Large intestine (tissue), 3 donors: ENCODE data around the gene MTA3. TPM values are rescaled to one million over a fixed set of nuclear protein-coding genes. Genes with fewer than 3 reads are reported as not detected.

Experiments
- DNase-seq, 2 donors: peaks; one replicate each; pipeline versions ENCODE4 v3.0.0 to v3.0.0-alpha.2; 2013
- H3K27ac ChIP-seq: one replicate; pipeline ENCODE4 v1.5.1; 2013; ENCODE audit warnings: low read length
- H3K27me3 ChIP-seq: 2 replicates; pipeline ENCODE4 v1.6.1; 2013; ENCODE audit warnings: low read length; ENCODE audit not compliant: control insufficient read depth, insufficient read depth
- H3K36me3 ChIP-seq: 2 replicates; pipeline ENCODE4 v1.6.1; 2013; ENCODE audit warnings: low read length; ENCODE audit not compliant: control insufficient read depth, insufficient read depth
- H3K4me1 ChIP-seq: one replicate; pipeline ENCODE4 v1.6.1; 2013; ENCODE audit warnings: low read length; ENCODE audit not compliant: control insufficient read depth, insufficient read depth
- H3K4me3 ChIP-seq: one replicate; pipeline ENCODE4 v1.5.1; 2013; ENCODE audit warnings: low read length
- H3K9me3 ChIP-seq: one replicate; pipeline ENCODE4 v1.6.1; 2013; ENCODE audit warnings: mild to moderate bottlenecking, low read depth, low read length, moderate library complexity; ENCODE audit not compliant: control insufficient read depth
- WGBS: methylation state at CpG from one replicate; pipeline ENCODE4 v1.1.5; 2013; ENCODE audit warnings: low lambda C conversion rate; ENCODE audit not compliant: insufficient coverage; 5-methylcytosine and 5-hydroxymethylcytosine counted together
- polyA plus RNA-seq: library from polyadenylated mRNA; unstranded; fragments of 120-200 nt; gene quantifications from one replicate; pipeline ENCODE4 v1.2.1, GENCODE V29; 2013

Gene MTA3
- polyA plus RNA-seq, 1 donor, result 34.0 TPM

- DNase-seq, result no peak
- WGBS, result no CpG with 5 or more reads among the region's 6 CpGs
- no peaks in the 10 kb centered on the region for H3K4me1 ChIP-seq
- peaks cover 17% of the 10 kb centered on the region for H3K36me3 ChIP-seq
- no peaks in the 10 kb centered on the region for H3K9me3 ChIP-seq
- no peak overlapping the region for H3K27ac ChIP-seq
- H3K27me3 ChIP-seq, result no peaks in the 10 kb centered on the region
- no peak overlapping the region for H3K4me3 ChIP-seq
Observed at GRCh38 chr2:42756966-42757513, 188.6 kb downstream of the MTA3 start.

- Histone ChIP-seq H3K9me3 (no peaks in the 10 kb centered on the region), H3K27ac (no peak overlapping the region), H3K4me3 (no peak overlapping the region), H3K36me3 (peaks cover 15% of the 10 kb centered on the region), H3K4me1 (no peaks in the 10 kb centered on the region), H3K27me3 (no peaks in the 10 kb centered on the region)
- 0% methylated on average over 1 of the region's 4 CpGs for WGBS
- no peak for DNase-seq
Observed at GRCh38 chr2:42757981-42758740, 189.7 kb downstream of the MTA3 start.

GRCh38 chr2:42758751-42759150 is 190.3 kb downstream of the MTA3 start:
- H3K27ac ChIP-seq, result no peak overlapping the region
- WGBS, result 100% methylated on average over 1 of the region's 1 CpG

GRCh38 chr2:42761554-42761953 is 193.1 kb downstream of the MTA3 start:
- no CpG with 5 or more reads among the region's 9 CpGs for WGBS
- DNase-seq, result no peak
- Histone ChIP-seq H3K36me3 (peaks cover 2% of the 10 kb centered on the region), H3K4me1 (no peaks in the 10 kb centered on the region), H3K27me3 (no peaks in the 10 kb centered on the region), H3K27ac (no peak overlapping the region), H3K4me3 (no peak overlapping the region), H3K9me3 (no peaks in the 10 kb centered on the region)

More at GRCh38 chr2:42758751-42759150, 190.3 kb downstream of the MTA3 start:
- Histone ChIP-seq H3K4me3 (no peak overlapping the region), H3K36me3 (peaks cover 10% of the 10 kb centered on the region), H3K9me3 (no peaks in the 10 kb centered on the region), H3K4me1 (no peaks in the 10 kb centered on the region), H3K27me3 (no peaks in the 10 kb centered on the region)
- no peak for DNase-seq

GRCh38 chr2:42762155-42762554 is 193.7 kb downstream of the MTA3 start:
- WGBS, result 83% methylated on average over 1 of the region's 5 CpGs
- H3K36me3 ChIP-seq, result peaks cover 2% of the 10 kb centered on the region
- DNase-seq, result no peak

GRCh38 chr2:42762823-42763804 is 194.7 kb downstream of the MTA3 start:
- H3K9me3 ChIP-seq, result no peaks in the 10 kb centered on the region
- 100% methylated on average over 1 of the region's 45 CpGs for WGBS
- H3K27me3 ChIP-seq, result no peaks in the 10 kb centered on the region
- peaks cover 2% of the 10 kb centered on the region for H3K36me3 ChIP-seq
- no peak overlapping the region for H3K4me3 ChIP-seq
- no peaks in the 10 kb centered on the region for H3K4me1 ChIP-seq
- no peak overlapping the region for H3K27ac ChIP-seq
- no peak for DNase-seq

More at GRCh38 chr2:42762155-42762554, 193.7 kb downstream of the MTA3 start:
- H3K27ac ChIP-seq, result no peak overlapping the region
- no peaks in the 10 kb centered on the region for H3K27me3 ChIP-seq
- no peaks in the 10 kb centered on the region for H3K4me1 ChIP-seq
- H3K9me3 ChIP-seq, result no peaks in the 10 kb centered on the region
- no peak overlapping the region for H3K4me3 ChIP-seq

GRCh38 chr2:42764096-42764495 is 195.7 kb downstream of the MTA3 start, which contains the start of gene OXER1:
Gene OXER1 (minus strand): TSS chr2:42764135. CDS start chr2:42764062, 73 bp downstream.
- WGBS, result no CpG with 5 or more reads among the region's 5 CpGs
- H3K27me3 ChIP-seq, result no peaks in the 10 kb centered on the region
- no peak within 1 kb of the TSS for H3K4me3 ChIP-seq
- no peak for DNase-seq
- no peaks in the 10 kb centered on the region for H3K4me1 ChIP-seq
- no peaks in the 10 kb centered on the region for H3K9me3 ChIP-seq
- no peak within 1 kb of the TSS for H3K27ac ChIP-seq
- H3K36me3 ChIP-seq, result peaks cover 2% of the 10 kb centered on the region

GRCh38 chr2:42764901-42765300 is 196.5 kb downstream of the MTA3 start:
- no peak overlapping the region for H3K27ac ChIP-seq
- H3K36me3 ChIP-seq, result peaks cover 2% of the 10 kb centered on the region
- H3K4me3 ChIP-seq, result no peak overlapping the region
- no peaks in the 10 kb centered on the region for H3K4me1 ChIP-seq
- H3K9me3 ChIP-seq, result no peaks in the 10 kb centered on the region
- no peak for DNase-seq
- H3K27me3 ChIP-seq, result no peaks in the 10 kb centered on the region
- WGBS, result no CpG with 5 or more reads among the region's 2 CpGs

- no peaks in the 10 kb centered on the region for H3K9me3 ChIP-seq
- H3K4me3 ChIP-seq, result no peak overlapping the region
- no peaks in the 10 kb centered on the region for H3K4me1 ChIP-seq
- no peaks in the 10 kb centered on the region for H3K36me3 ChIP-seq
- no peaks in the 10 kb centered on the region for H3K27me3 ChIP-seq
- no peak for DNase-seq
- H3K27ac ChIP-seq, result no peak overlapping the region
- no CpG with 5 or more reads among the region's 9 CpGs for WGBS
Observed at GRCh38 chr2:42765686-42766085, 197.3 kb downstream of the MTA3 start.
